Neuronal stem cell (in vitro differentiated cells): ENCODE measurements around the gene SIRT6.
"Not testable (repeated sequence)": the region's sequence is repeated elsewhere in the genome, so short reads cannot be mapped to it uniquely, and the experiment has no call there.

Experiments used
- DNase-seq: peaks from one replicate; pipeline ENCODE4 v3.0.0-alpha.2; 2013; ENCODE audit warnings: low spot score
- H2AFZ ChIP-seq: one replicate; pipeline ENCODE4 v1.6.1; 2013; ENCODE audit warnings: mild to moderate bottlenecking, low read length, inconsistent platforms
- H2AK5ac ChIP-seq: 2 replicates; pipeline ENCODE4 v1.6.1; 2013; ENCODE audit warnings: low read depth, mild to moderate bottlenecking, inconsistent platforms, low read length, moderate library complexity, mixed read lengths
- H2BK120ac ChIP-seq: 2 replicates; pipeline ENCODE4 v1.6.1; 2013; ENCODE audit warnings: low read depth, mild to moderate bottlenecking, inconsistent platforms, low read length, moderate library complexity, mixed read lengths
- H2BK12ac ChIP-seq: one replicate; pipeline ENCODE4 v1.6.1; 2013; ENCODE audit warnings: low read length, inconsistent platforms
- H2BK15ac ChIP-seq: 2 replicates; pipeline ENCODE4 v1.6.1; 2013; ENCODE audit warnings: mild to moderate bottlenecking, low read length, inconsistent platforms, mixed read lengths
- H2BK5ac ChIP-seq: one replicate; pipeline ENCODE4 v1.6.1; 2013; ENCODE audit warnings: inconsistent platforms, mild to moderate bottlenecking, low read length, moderate library complexity
- H3K14ac ChIP-seq: one replicate; pipeline ENCODE4 v1.6.1; 2013; ENCODE audit warnings: low read length, inconsistent platforms
- H3K18ac ChIP-seq: 2 replicates; pipeline ENCODE4 v1.6.1; 2013; ENCODE audit warnings: low read length, inconsistent platforms
- H3K23ac ChIP-seq: 2 replicates; pipeline ENCODE4 v1.6.1; 2013; ENCODE audit warnings: low read depth, mild to moderate bottlenecking, mixed read lengths, low read length, inconsistent platforms; ENCODE audit not compliant: poor library complexity
- H3K27ac ChIP-seq: replicated peaks from 3 replicates; pipeline ENCODE4 v1.5.1; 2013; ENCODE audit warnings: low read length, inconsistent platforms
- H3K27me3 ChIP-seq, 3 experiments: 2 replicates each; pipeline ENCODE4 v1.6.1; 2013; ENCODE audit warnings: low read length in 3 of 3, mild to moderate bottlenecking in 2 of 3, inconsistent platforms in 1 of 3, low read depth in 1 of 3, mixed read lengths in 1 of 3, moderate library complexity in 1 of 3; ENCODE audit not compliant: control insufficient read depth in 3 of 3, insufficient read depth in 3 of 3
- H3K36me3 ChIP-seq, 2 donors: replicated peaks in 1 of 2; 2 replicates each; pipeline ENCODE4 v1.6.1; 2013; ENCODE audit warnings: low read length in 2 of 2; ENCODE audit not compliant: control insufficient read depth in 2 of 2, insufficient read depth in 2 of 2
- H3K4ac ChIP-seq: 2 replicates; pipeline ENCODE4 v1.6.1; 2013; ENCODE audit warnings: inconsistent platforms, mild to moderate bottlenecking, low read length, moderate library complexity
- H3K4me1 ChIP-seq, 2 donors: 1 replicate in 1 of 2; 2 replicates in 1 of 2; pipeline ENCODE4 v1.6.1; 2013; ENCODE audit warnings: low read length in 2 of 2, low read depth in 1 of 2; ENCODE audit not compliant: control insufficient read depth in 2 of 2, insufficient read depth in 1 of 2
- H3K4me2 ChIP-seq: one replicate; pipeline ENCODE4 v1.6.1; 2013; ENCODE audit warnings: mild to moderate bottlenecking, low read length, inconsistent platforms; ENCODE audit not compliant: insufficient read depth, poor library complexity, severe bottlenecking
- H3K4me3 ChIP-seq, 2 donors: 2 replicates each; pipeline ENCODE4 v1.5.1; 2013; ENCODE audit warnings: low read length in 2 of 2, mild to moderate bottlenecking in 2 of 2, inconsistent platforms in 1 of 2, moderate library complexity in 1 of 2
- H3K79me1 ChIP-seq: one replicate; pipeline ENCODE4 v1.6.1; 2013; ENCODE audit warnings: low read depth, mild to moderate bottlenecking, inconsistent platforms, low read length, moderate library complexity
- H3K9ac ChIP-seq: one replicate; pipeline ENCODE4 v1.6.1; 2013; ENCODE audit warnings: mild to moderate bottlenecking, low read depth, low read length, inconsistent platforms; ENCODE audit not compliant: poor library complexity
- H3K9me3 ChIP-seq, 2 donors: replicated peaks in 1 of 2; 2 replicates each; pipeline versions ENCODE3 to v1.6.1; 2013; ENCODE audit warnings: low read length in 2 of 2, mild to moderate bottlenecking in 2 of 2, inconsistent platforms in 1 of 2, low read depth in 1 of 2, mixed read lengths in 1 of 2, moderate library complexity in 1 of 2; ENCODE audit not compliant: control insufficient read depth in 2 of 2, insufficient read depth in 1 of 2
- H4K8ac ChIP-seq: one replicate; pipeline ENCODE4 v1.6.1; 2013; ENCODE audit warnings: low read depth, mild to moderate bottlenecking, inconsistent platforms, low read length, moderate library complexity
- H4K91ac ChIP-seq: one replicate; pipeline ENCODE4 v1.6.1; 2013; ENCODE audit warnings: low read length, low read depth, mild to moderate bottlenecking, inconsistent platforms; ENCODE audit not compliant: poor library complexity
- WGBS, 2 donors: extraction: QIAGEN DNeasy Blood & Tissue Kit; methylation state at CpG; one replicate each; pipeline ENCODE4 v1.1.7; 2013; ENCODE audit warnings: missing lambda C conversion rate in 2 of 2, mixed read lengths in 1 of 2; ENCODE audit not compliant: insufficient read length in 2 of 2, insufficient replicate concordance in 1 of 2; ENCODE audit errors: extremely low coverage in 2 of 2; 5-methylcytosine and 5-hydroxymethylcytosine counted together

Gene SIRT6

GRCh38 chr19:4149518-4150288 is 32.7 kb downstream of the SIRT6 start:
- WGBS, 2 donors: no CpG with 5 or more reads among the region's 17 CpGs
- Histone ChIP-seq H4K8ac (no peak overlapping the region), H2AK5ac (no peak overlapping the region), H3K4ac (no peak overlapping the region), H2BK12ac (no peak overlapping the region), H2BK5ac (no peak overlapping the region), H3K79me1 (no peaks in the 10 kb centered on the region), H4K91ac (no peak overlapping the region), H3K36me3 (no peaks in the 10 kb centered on the region), H3K4me3 (no peak overlapping the region), H3K9me3 (no peaks in the 10 kb centered on the region), H3K14ac (no peak overlapping the region), H3K27me3 (peaks cover 0 to 11% (median 3%) of the 10 kb centered on the region in 3 experiments), H3K23ac (no peak overlapping the region), H2BK120ac (no peak overlapping the region), H2BK15ac (no peak overlapping the region), H3K4me1 (peaks cover 0 to 3% of the 10 kb centered on the region in 2 donors), H2AFZ (no peak overlapping the region), H3K27ac (no peak overlapping the region), H3K4me2 (no peak overlapping the region), H3K9ac (no peak overlapping the region), H3K18ac (peak overlapping the region; percentile 3)
- no peak for DNase-seq

- no peaks in the 10 kb centered on the region for H3K79me1 ChIP-seq
- H3K23ac ChIP-seq: no peak overlapping the region
- H2AFZ ChIP-seq: no peak overlapping the region
- H2BK120ac ChIP-seq: no peak overlapping the region
- no peak overlapping the region for H2BK12ac ChIP-seq
- no peak overlapping the region for H3K9ac ChIP-seq
- no peak for DNase-seq
- peaks cover 0 to 4% (median 3%) of the 10 kb centered on the region in 3 experiments for H3K27me3 ChIP-seq
- peaks cover 0 to 3% of the 10 kb centered on the region in 2 donors for H3K4me1 ChIP-seq
- H3K36me3 ChIP-seq: no peaks in the 10 kb centered on the region
- no peaks in the 10 kb centered on the region for H3K9me3 ChIP-seq
- H3K14ac ChIP-seq: no peak overlapping the region
- no peak overlapping the region for H3K4me3 ChIP-seq
- no peak overlapping the region for H4K8ac ChIP-seq
- no peak overlapping the region for H3K4ac ChIP-seq
- WGBS, 2 donors: no CpG with 5 or more reads among the region's 7 CpGs
- H4K91ac ChIP-seq: no peak overlapping the region
- H2BK5ac ChIP-seq: no peak overlapping the region
- H2BK15ac ChIP-seq: no peak overlapping the region
- H3K27ac ChIP-seq: no peak overlapping the region
- H2AK5ac ChIP-seq: no peak overlapping the region
- H3K18ac ChIP-seq: no peak overlapping the region
- H3K4me2 ChIP-seq: no peak overlapping the region
Measured at GRCh38 chr19:4144666-4145249, 37.6 kb downstream of the SIRT6 start.

- not testable (repeated sequence) for H3K4me2 ChIP-seq, DNase-seq, H2BK12ac ChIP-seq, H3K27ac ChIP-seq, H3K9ac ChIP-seq, H2BK15ac ChIP-seq, H3K9me3 ChIP-seq, H3K4ac ChIP-seq, H3K14ac ChIP-seq, H3K4me1 ChIP-seq, H4K91ac ChIP-seq, H2BK5ac ChIP-seq, H2AK5ac ChIP-seq, H2AFZ ChIP-seq, H3K4me3 ChIP-seq, H3K18ac ChIP-seq, H4K8ac ChIP-seq, H3K27me3 ChIP-seq, H3K36me3 ChIP-seq, H2BK120ac ChIP-seq, H3K79me1 ChIP-seq, H3K23ac ChIP-seq
- WGBS, 2 donors: no CpG with 5 or more reads among the region's 1 CpG
Measured at GRCh38 chr19:4142916-4143315, 39.4 kb downstream of the SIRT6 start.

GRCh38 chr19:4140237-4140711 is 42.1 kb downstream of the SIRT6 start:
- no peak overlapping the region for H4K8ac ChIP-seq

More at GRCh38 chr19:4140237-4140711, 42.1 kb downstream of the SIRT6 start:
- DNase-seq: peak; percentile 56
- Histone ChIP-seq H2AFZ (peak overlapping the region; percentile 21), H2BK12ac (no peak overlapping the region), H2BK120ac (no peak overlapping the region), H3K9me3 (no peaks in the 10 kb centered on the region), H3K4me3 (no peak overlapping the region), H3K4ac (no peak overlapping the region), H4K91ac (no peak overlapping the region), H3K79me1 (no peaks in the 10 kb centered on the region), H3K14ac (no peak overlapping the region), H3K36me3 (no peaks in the 10 kb centered on the region), H3K27me3 (no peaks in the 10 kb centered on the region), H3K27ac (no peak overlapping the region), H2BK5ac (no peak overlapping the region), H3K4me2 (no peak overlapping the region), H3K9ac (no peak overlapping the region), H3K18ac (no peak overlapping the region), H2BK15ac (no peak overlapping the region), H2AK5ac (no peak overlapping the region), H3K4me1 (no peaks in the 10 kb centered on the region), H3K23ac (no peak overlapping the region)
- no CpG with 5 or more reads among the region's 12 CpGs for WGBS, 2 donors
